Body of pancreas (tissue), 4 donors: ENCODE results near the gene TRIM62. TPM values are rescaled to one million over a fixed set of nuclear protein-coding genes. Genes with fewer than 3 reads are reported as not detected.
A peak's percentile ranks its signal among the peaks of the same experiment; 100 is the strongest.
"Not testable (repeated sequence)": the region's sequence is repeated elsewhere in the genome, so short reads cannot be mapped to it uniquely, and the experiment has no call there.

ENCODE experiments used
- ATAC-seq: fragments of 150-250 bp; one replicate; pipeline ENCODE4 v1.9.1; 2016
- DNase-seq, 4 donors: peaks; one replicate each; pipeline ENCODE4 v3.0.0-alpha.2; 2019
- H3K27ac ChIP-seq, 4 donors: fragments of 200-600 bp; sonication (generic); 1 replicate in 3 of 4; 2 replicates in 1 of 4; pipeline versions ENCODE4 v1.5.1 to v1.6.1; 2016 to 2019; ENCODE audit warnings: mild to moderate bottlenecking in 1 of 4, mixed read lengths in 1 of 4, moderate library complexity in 1 of 4
- H3K27me3 ChIP-seq, 2 donors: fragments of 200-600 bp; sonication (generic); one replicate each; pipeline ENCODE4 v1.6.0; 2016; ENCODE audit warnings: mild to moderate bottlenecking in 1 of 2
- H3K36me3 ChIP-seq, 2 donors: fragments of 200-600 bp; sonication (generic); replicated peaks in 1 of 2; 2 replicates each; pipeline ENCODE4 v1.5.1; 2016; ENCODE audit warnings: low read depth in 2 of 2; ENCODE audit not compliant: insufficient read depth in 1 of 2
- H3K4me1 ChIP-seq: fragments of 200-600 bp; sonication (generic); one replicate; pipeline ENCODE4 v1.6.0; 2016
- H3K4me3 ChIP-seq, 2 donors: fragments of 200-600 bp; sonication (generic); 1 replicate in 1 of 2; 2 replicates in 1 of 2; pipeline ENCODE4 v1.5.1; 2016 to 2019
- H3K9me3 ChIP-seq, 3 donors: fragments of 200-600 bp; sonication (generic); 1 replicate in 2 of 3; 2 replicates in 1 of 3; pipeline ENCODE4 v1.5.1; 2016
- CTCF ChIP-seq, 7 experiments: fragments of 450-650 bp in 4 of 7; fragments of 200-600 bp in 3 of 7; sonication (generic) in 3 of 7; IDR thresholded peaks; one replicate each; pipeline ENCODE4 v1.5.1; 2016 to 2019; ENCODE audit warnings: antibody characterized with exemption in 7 of 7
- POLR2A ChIP-seq, 3 donors: fragments of 450-650 bp; IDR thresholded peaks; one replicate each; pipeline ENCODE4 v1.6.1; 2016; ENCODE audit warnings: antibody characterized with exemption in 3 of 3, mild to moderate bottlenecking in 2 of 3
- WGBS, 2 donors: methylation state at CpG; one replicate each; pipeline ENCODE4 v1.1.5; 2017; 5-methylcytosine and 5-hydroxymethylcytosine counted together
- intact Hi-C: fragments of 100-400 bp; cut with DNase I; formaldehyde crosslinking; loops from one replicate; pipeline ENCODE4 v1.15.1; 2023
- total RNA-seq, 2 donors: library from RNA; depleted of rRNA; stranded (reverse); fragments of >200 nt; gene quantifications; one replicate each; pipeline ENCODE4 v1.1.0, GENCODE V29; 2016

TRIM62 gene
- total RNA-seq, 2 donors from 2014 or later = 4.7 to 7.3 TPM

DNA sequence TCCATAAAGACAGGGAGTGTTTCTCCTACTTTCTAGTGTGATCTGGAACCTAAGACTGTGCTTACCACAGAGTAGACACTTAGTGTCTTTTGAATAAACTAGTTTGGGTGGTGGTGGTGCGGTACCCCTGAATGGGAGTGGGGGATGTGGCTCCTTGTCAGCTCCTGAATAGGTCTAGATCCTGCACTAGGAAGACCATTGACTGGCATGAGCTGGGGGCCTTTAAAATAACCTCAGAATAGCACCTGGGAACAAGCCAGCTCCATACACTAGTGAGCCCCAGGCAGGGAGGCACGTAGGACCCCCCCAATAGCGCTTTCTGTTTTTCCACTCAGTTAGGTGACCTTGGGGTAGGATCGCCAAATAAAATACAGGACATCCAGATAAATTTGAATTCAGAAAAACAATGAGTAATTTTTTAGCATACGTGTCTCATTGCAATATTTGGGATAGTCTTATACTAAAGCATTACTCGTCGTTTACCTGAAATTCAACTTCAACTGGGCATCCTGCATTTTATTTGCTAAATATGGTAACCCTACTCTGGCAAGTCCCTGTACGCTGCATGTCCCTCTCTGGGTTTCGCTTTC is 55.3 kb downstream of the TRIM62 start:
- Histone ChIP-seq H3K36me3 (no peaks in the 10 kb centered on the region), H3K4me3 (peak overlapping the region; percentile 20 to 87), H3K9me3 (no peaks in the 10 kb centered on the region), H3K4me1 (peaks cover 25% of the 10 kb centered on the region), H3K27me3 (no peaks in the 10 kb centered on the region), H3K27ac (peak overlapping the region; percentile 41 to 91 (median 84))
- DNase-seq (no peak), ATAC-seq (no peak)
- 17 to 22% methylated on average over 9 of the region's 9 CpGs for WGBS, 2 donors
- intact Hi-C loops = no loop called here
- TF ChIP-seq POLR2A (IDR thresholded peaks at IDR 0.05) = no peak
- TF ChIP-seq CTCF (IDR thresholded peaks at IDR 0.05) = no peak

DNA sequence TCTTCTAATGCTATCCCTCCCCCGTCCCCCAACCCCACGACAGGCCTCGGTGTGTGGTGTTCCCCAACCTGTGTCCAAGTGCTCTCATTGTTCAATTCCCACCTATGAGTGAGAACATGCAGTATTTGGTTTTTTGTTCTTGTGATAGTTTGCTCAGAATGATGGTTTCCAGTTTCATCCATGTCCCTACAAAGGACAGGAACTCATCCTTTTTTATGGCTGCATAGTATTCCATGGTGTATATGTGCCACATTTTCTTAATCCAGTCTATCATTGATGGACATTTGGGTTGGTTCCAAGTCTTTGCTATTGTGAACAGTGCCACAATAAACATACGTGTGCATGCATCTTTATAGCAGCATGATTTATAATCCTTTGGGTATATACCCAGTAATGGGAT is 57.2 kb downstream of the TRIM62 start:
- H3K36me3 ChIP-seq, H3K27me3 ChIP-seq, DNase-seq, intact Hi-C loops, H3K4me3 ChIP-seq, H3K27ac ChIP-seq, H3K9me3 ChIP-seq, ATAC-seq: not testable (repeated sequence)
- WGBS, 2 donors = 95 to 96% methylated on average over 4 of the region's 4 CpGs
- H3K4me1 ChIP-seq = peaks cover 25% of the 10 kb centered on the region

DNA sequence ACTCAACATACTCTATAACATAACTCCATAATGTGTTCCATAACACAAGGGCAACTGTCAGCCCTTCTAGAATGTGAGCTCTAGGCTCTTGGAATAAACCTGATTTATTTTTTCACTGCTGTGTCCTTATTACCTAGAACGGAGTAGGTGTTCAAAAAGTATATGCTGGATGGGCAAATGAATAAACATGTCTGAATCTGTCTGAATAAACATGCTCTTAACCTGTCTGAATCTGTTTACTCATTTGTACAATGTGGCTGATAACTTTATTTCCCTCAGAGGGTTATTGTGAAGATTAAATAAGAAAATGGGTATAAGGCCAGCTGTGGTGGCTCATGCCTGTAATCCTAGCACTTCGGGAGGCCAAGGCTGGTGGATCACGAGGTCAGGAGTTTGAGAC is 58.6 kb downstream of the TRIM62 start:
- ATAC-seq (no peak), DNase-seq (no peak)
- no peaks in the 10 kb centered on the region for H3K36me3 ChIP-seq
- intact Hi-C loops = no loop called here
- H3K4me3 ChIP-seq = no peak overlapping the region
- H3K4me1 ChIP-seq = peaks cover 14% of the 10 kb centered on the region
- H3K27me3 ChIP-seq = no peaks in the 10 kb centered on the region
- WGBS, 2 donors = 62 to 66% methylated on average over 3 of the region's 3 CpGs
- no peak for TF ChIP-seq CTCF (IDR thresholded peaks at IDR 0.05)
- TF ChIP-seq POLR2A (IDR thresholded peaks at IDR 0.05) = no peak
- H3K27ac ChIP-seq = no peak overlapping the region
- H3K9me3 ChIP-seq = no peaks in the 10 kb centered on the region

GRCh38 chr1:33122483-33123178 is 59.2 kb downstream of the TRIM62 start:
- DNase-seq = no peak

GRCh38 chr1:33121728-33122127 is 60.1 kb downstream of the TRIM62 start:
- H3K27ac ChIP-seq = no peak overlapping the region
- 76 to 83% methylated on average over 5 of the region's 5 CpGs for WGBS, 2 donors
- ATAC-seq = no peak
- TF ChIP-seq POLR2A (IDR thresholded peaks at IDR 0.05) = no peak
- no peak for TF ChIP-seq CTCF (IDR thresholded peaks at IDR 0.05)
- intact Hi-C loops = no loop called here
- H3K27me3 ChIP-seq = no peaks in the 10 kb centered on the region
- no peaks in the 10 kb centered on the region for H3K9me3 ChIP-seq
- H3K36me3 ChIP-seq = no peaks in the 10 kb centered on the region
- H3K4me1 ChIP-seq = peaks cover 7% of the 10 kb centered on the region
- no peak overlapping the region for H3K4me3 ChIP-seq
- no peak for DNase-seq

More at GRCh38 chr1:33122483-33123178, 59.2 kb downstream of the TRIM62 start:
- TF ChIP-seq CTCF (IDR thresholded peaks at IDR 0.05) (no peak), POLR2A (IDR thresholded peaks at IDR 0.05) (no peak)
- Histone ChIP-seq H3K27me3 (no peaks in the 10 kb centered on the region), H3K36me3 (no peaks in the 10 kb centered on the region), H3K27ac (no peak overlapping the region), H3K4me1 (peaks cover 7% of the 10 kb centered on the region), H3K9me3 (no peaks in the 10 kb centered on the region), H3K4me3 (no peak overlapping the region)
- intact Hi-C loops = no loop called here
- ATAC-seq = no peak
- WGBS, 2 donors = 75 to 77% methylated on average over 7 of the region's 7 CpGs
